SU-DHL-6 (cell line): ENCODE results near the gene HCFC2.

Source experiments
- H2AFZ ChIP-seq: fragments of 200-600 bp; sonication (generic); 2 replicates; pipeline ENCODE4 v1.6.1; 2014; ENCODE audit warnings: low read depth, mild to moderate bottlenecking, moderate library complexity, mixed read lengths, antibody characterized with exemption, low read length; ENCODE audit not compliant: severe bottlenecking
- H3F3A ChIP-seq: fragments of 200-600 bp; shearing (Covaris generic); 2 replicates; pipeline ENCODE4 v1.6.0; 2016; ENCODE audit warnings: antibody characterized with exemption, mild to moderate bottlenecking; ENCODE audit not compliant: insufficient read depth
- H3K27ac ChIP-seq: fragments of 200-600 bp; sonication (generic); 2 replicates; pipeline ENCODE4 v1.5.1; 2016; ENCODE audit warnings: low read depth, mild to moderate bottlenecking, low read length, moderate library complexity, mixed read lengths
- H3K27me3 ChIP-seq: fragments of 200-600 bp; sonication (generic), shearing (Covaris generic); 2 replicates; pipeline ENCODE4 v1.6.0; 2014; ENCODE audit warnings: mild to moderate bottlenecking, low read length
- H3K36me3 ChIP-seq: fragments of 200-600 bp; sonication (generic); 2 replicates; pipeline ENCODE4 v1.6.1; 2014; ENCODE audit warnings: mild to moderate bottlenecking, low read length, mixed read lengths
- H3K4me2 ChIP-seq: fragments of 300-600, 200-600 bp; shearing (Covaris generic), sonication (generic); 2 replicates; pipeline ENCODE4 v1.6.0; 2014; ENCODE audit warnings: low read length, low read depth, mild to moderate bottlenecking; ENCODE audit not compliant: poor library complexity, severe bottlenecking
- H3K4me3 ChIP-seq: fragments of 200-600 bp; sonication (generic); 2 replicates; pipeline ENCODE4 v1.5.1; 2014; ENCODE audit warnings: antibody characterized with exemption, low read length, mild to moderate bottlenecking, mixed read lengths; ENCODE audit not compliant: insufficient read depth, poor library complexity, severe bottlenecking
- H3K79me2 ChIP-seq: fragments of 200-600 bp; sonication (generic); 2 replicates; pipeline ENCODE4 v1.6.1; 2014; ENCODE audit warnings: mild to moderate bottlenecking, low read length, moderate library complexity; ENCODE audit not compliant: insufficient read depth
- H3K9ac ChIP-seq: fragments of 200-600 bp; sonication (generic); 2 replicates; pipeline ENCODE4 v1.7.0; 2014; ENCODE audit warnings: mild to moderate bottlenecking, low read length
- H3K9me2 ChIP-seq: fragments of 200-600 bp; sonication (generic); replicated peaks from 2 replicates; pipeline ENCODE4 v1.6.1; 2014; ENCODE audit warnings: low read length; ENCODE audit not compliant: insufficient read depth
- H3K9me3 ChIP-seq: fragments of 200-600 bp; sonication (generic); 2 replicates; pipeline ENCODE4 v1.6.1; 2014; ENCODE audit warnings: low read length, mixed read lengths; ENCODE audit not compliant: insufficient read depth
- H4K20me1 ChIP-seq: fragments of 200-600 bp; sonication (generic); 2 replicates; pipeline ENCODE4 v1.6.1; 2014; ENCODE audit warnings: low read depth, mild to moderate bottlenecking, antibody characterized with exemption, low read length, moderate library complexity, mixed read lengths
- CTCF ChIP-seq: fragments of 200-600 bp; sonication (generic); IDR thresholded peaks from one replicate; pipeline ENCODE4 v1.5.1; 2017; ENCODE audit warnings: antibody characterized with exemption, mild to moderate bottlenecking, low read length, moderate library complexity; ENCODE audit not compliant: insufficient read depth, poor library complexity, severe bottlenecking
- EZH2phosphoT487 ChIP-seq: fragments of 200-600 bp; sonication (generic), shearing (Covaris generic); conservative IDR thresholded peaks from 2 replicates; pipeline ENCODE4 v1.6.1; 2018; ENCODE audit warnings: mild to moderate bottlenecking, antibody characterized with exemption, low read length, moderate library complexity, mixed read lengths

Gene HCFC2

GRCh38 chr12:104048162-104048561, 16.2 kb upstream of the HCFC2 start:
- TF ChIP-seq CTCF (no peak), EZH2phosphoT487 (no peak)
- Histone ChIP-seq H3K36me3 (no peaks in the 10 kb centered on the region), H3F3A (no peaks in the 10 kb centered on the region), H3K79me2 (no peaks in the 10 kb centered on the region), H3K9me3 (no peaks in the 10 kb centered on the region), H3K27ac (no peak overlapping the region), H4K20me1 (no peaks in the 10 kb centered on the region), H3K9me2 (no peaks in the 10 kb centered on the region), H2AFZ (no peak overlapping the region), H3K4me3 (no peak overlapping the region), H3K27me3 (no peaks in the 10 kb centered on the region), H3K9ac (no peak overlapping the region), H3K4me2 (no peak overlapping the region)

- no peak overlapping the region for H3K4me3 ChIP-seq
- H3F3A ChIP-seq: no peaks in the 10 kb centered on the region
- H3K4me2 ChIP-seq: no peak overlapping the region
- H3K9me2 ChIP-seq: no peaks in the 10 kb centered on the region
- no peaks in the 10 kb centered on the region for H3K36me3 ChIP-seq
- TF ChIP-seq CTCF (no peak), EZH2phosphoT487 (no peak)
- H2AFZ ChIP-seq: no peak overlapping the region
- no peak overlapping the region for H3K9ac ChIP-seq
- H3K27me3 ChIP-seq: no peaks in the 10 kb centered on the region
- no peak overlapping the region for H3K27ac ChIP-seq
- no peaks in the 10 kb centered on the region for H4K20me1 ChIP-seq
- H3K9me3 ChIP-seq: no peaks in the 10 kb centered on the region
- no peaks in the 10 kb centered on the region for H3K79me2 ChIP-seq
Measured at GRCh38 chr12:104048811-104049210, 15.5 kb upstream of the HCFC2 start.

- no peak overlapping the region for H2AFZ ChIP-seq
Measured at GRCh38 chr12:104049278-104049902, 14.9 kb upstream of the HCFC2 start.

More at GRCh38 chr12:104049278-104049902, 14.9 kb upstream of the HCFC2 start:
- Histone ChIP-seq H3K9ac (no peak overlapping the region), H3K9me3 (no peaks in the 10 kb centered on the region), H3K27me3 (no peaks in the 10 kb centered on the region), H3K79me2 (no peaks in the 10 kb centered on the region), H3K36me3 (no peaks in the 10 kb centered on the region), H3K9me2 (no peaks in the 10 kb centered on the region), H3F3A (no peaks in the 10 kb centered on the region), H3K27ac (no peak overlapping the region), H3K4me3 (no peak overlapping the region), H4K20me1 (no peaks in the 10 kb centered on the region), H3K4me2 (no peak overlapping the region)
- no peak for TF ChIP-seq CTCF
- TF ChIP-seq EZH2phosphoT487: no peak
